Caco-2 (cell line): ENCODE data around the gene SLC9C1. TPM values are rescaled to one million over a fixed set of nuclear protein-coding genes. Genes with fewer than 3 reads are reported as not detected.
A peak's percentile ranks its signal among the peaks of the same experiment; 100 is the strongest.

Experiments
- BruUV-seq: library from RNA; stranded (reverse); fragments of 400-500 nt; replicated peaks from 2 replicates; lab custom pipeline; 2021; lab: Mats Ljungman, UMichigan
- CTCF ChIA-PET: fragments of 300-600 bp; sonication (Branson Sonifier 250); formaldehyde crosslinking; loops from one replicate; lab custom pipeline; 2022; ENCODE audit warnings: antibody characterized with exemption; lab: Charles Lee
- POLR2A ChIA-PET: fragments of 300-600 bp; sonication (Branson Sonifier 250); formaldehyde crosslinking; loops from one replicate; lab custom pipeline; 2022; ENCODE audit warnings: antibody characterized with exemption; lab: Charles Lee
- DNase-seq, 2 experiments: peaks; one replicate each; pipeline versions ENCODE4 v3.0.0 to v3.0.0-alpha.2; 2020 to 2022
- H3K27me3 ChIP-seq: replicated peaks from 2 replicates; pipeline ENCODE4 v1.6.0; 2011; ENCODE audit warnings: low read length; ENCODE audit not compliant: control insufficient read depth, insufficient read depth
- H3K36me3 ChIP-seq: 2 replicates; pipeline ENCODE4 v1.5.1; 2011; ENCODE audit warnings: low read length; ENCODE audit not compliant: control insufficient read depth, insufficient read depth
- H3K4me1 ChIP-seq: fragments of 250-450 bp; sonication (Bioruptor Pico); 2 replicates; pipeline ENCODE4 v1.5.1; 2020; ENCODE audit warnings: mild to moderate bottlenecking
- H3K4me3 ChIP-seq: 2 replicates; pipeline ENCODE4 v1.5.1; 2011; ENCODE audit warnings: low read depth, mild to moderate bottlenecking, control low read depth, low read length
- H3K9me3 ChIP-seq: fragments of 250-450 bp; sonication (Bioruptor Pico); 2 replicates; pipeline ENCODE4 v1.5.1; 2020; ENCODE audit warnings: mild to moderate bottlenecking, moderate library complexity
- H3K27ac Mint-ChIP-seq: one replicate; pipeline ENCODE4 v1.8.0; 2022; ENCODE audit warnings: mixed read lengths; ENCODE audit not compliant: unreplicated experiment
- H3K27me3 Mint-ChIP-seq: one replicate; pipeline ENCODE4 v1.8.0; 2022; ENCODE audit warnings: mixed read lengths; ENCODE audit not compliant: insufficient read depth, unreplicated experiment
- H3K36me3 Mint-ChIP-seq: one replicate; pipeline ENCODE4 v1.8.0; 2022; ENCODE audit warnings: mild to moderate bottlenecking, mixed read lengths; ENCODE audit not compliant: insufficient read depth, unreplicated experiment
- H3K4me1 Mint-ChIP-seq: one replicate; pipeline ENCODE4 v1.8.0; 2022; ENCODE audit warnings: low read depth, mixed read lengths; ENCODE audit not compliant: unreplicated experiment
- H3K4me3 Mint-ChIP-seq: one replicate; pipeline ENCODE4 v1.8.0; 2022; ENCODE audit warnings: mild to moderate bottlenecking, moderate library complexity, mixed read lengths; ENCODE audit not compliant: unreplicated experiment
- H3K9me3 Mint-ChIP-seq: one replicate; pipeline ENCODE4 v1.8.0; 2022; ENCODE audit warnings: mixed read lengths; ENCODE audit not compliant: unreplicated experiment
- intact Hi-C: fragments of 100-400 bp; cut with micrococcal nuclease; formaldehyde crosslinking; loops from one replicate; pipeline ENCODE4 v1.10.0; 2022; ENCODE audit not compliant: unreplicated experiment
- total RNA-seq: library from RNA; stranded (reverse); gene quantifications from 2 replicates; pipeline ENCODE4 v1.2.3, GENCODE V29; 2022
- TF ChIP-seq, protein P1 (sequence below), 2 experiments: fragments of 200-600 bp in 1 of 2; IDR thresholded peaks; 1 replicate in 1 of 2; 2 replicates in 1 of 2; pipeline versions ENCODE4 v1.5.1 to v1.8.0; 2011 to 2022; ENCODE audit warnings: antibody characterized with exemption in 1 of 2, control low read depth in 1 of 2, inconsistent platforms in 1 of 2, low read depth in 1 of 2, low read length in 1 of 2, mild to moderate bottlenecking in 1 of 2, moderate library complexity in 1 of 2; ENCODE audit not compliant: insufficient read depth in 1 of 2, severe bottlenecking in 1 of 2, unreplicated experiment in 1 of 2

The SLC9C1 gene
- total RNA-seq, 1 experiment from 2014 or later: not detected

DNA sequence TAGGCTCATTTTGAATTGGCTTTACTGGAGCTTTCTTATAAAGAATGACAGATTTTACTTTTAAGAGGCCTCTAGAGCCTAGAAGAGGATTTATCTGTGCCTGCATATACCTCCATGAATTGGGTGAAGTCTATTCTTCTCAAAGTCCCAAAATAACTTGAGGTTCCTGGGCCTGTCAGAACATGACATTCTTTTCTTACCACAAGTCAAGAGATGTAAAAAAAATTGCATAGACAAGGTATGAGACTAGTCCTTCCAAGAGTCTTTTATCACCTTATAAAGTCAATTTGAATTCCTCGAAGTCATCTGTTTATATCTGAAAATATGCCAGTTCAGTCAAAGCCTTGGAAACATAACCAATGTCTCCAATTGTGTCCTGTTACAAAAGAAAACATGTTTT is 21.8 kb upstream of the SLC9C1 start:
- Histone ChIP-seq H3K9me3 (no peaks in the 10 kb centered on the region), H3K4me1 (peaks cover 18% of the 10 kb centered on the region), H3K27me3 (no peaks in the 10 kb centered on the region), H3K4me3 (no peak overlapping the region), H3K36me3 (no peaks in the 10 kb centered on the region)
- ChIA-PET POLR2A (no interaction called here), CTCF (no interaction called here)
- no TSS peak for BruUV-seq
- Mint-ChIP-seq H3K36me3 (no peaks in the 10 kb centered on the region), H3K27me3 (no peaks in the 10 kb centered on the region), H3K4me1 (peaks cover 16% of the 10 kb centered on the region), H3K27ac (no peak overlapping the region), H3K9me3 (no peaks in the 10 kb centered on the region), H3K4me3 (no peak overlapping the region)
- TF ChIP-seq, protein P1, sequence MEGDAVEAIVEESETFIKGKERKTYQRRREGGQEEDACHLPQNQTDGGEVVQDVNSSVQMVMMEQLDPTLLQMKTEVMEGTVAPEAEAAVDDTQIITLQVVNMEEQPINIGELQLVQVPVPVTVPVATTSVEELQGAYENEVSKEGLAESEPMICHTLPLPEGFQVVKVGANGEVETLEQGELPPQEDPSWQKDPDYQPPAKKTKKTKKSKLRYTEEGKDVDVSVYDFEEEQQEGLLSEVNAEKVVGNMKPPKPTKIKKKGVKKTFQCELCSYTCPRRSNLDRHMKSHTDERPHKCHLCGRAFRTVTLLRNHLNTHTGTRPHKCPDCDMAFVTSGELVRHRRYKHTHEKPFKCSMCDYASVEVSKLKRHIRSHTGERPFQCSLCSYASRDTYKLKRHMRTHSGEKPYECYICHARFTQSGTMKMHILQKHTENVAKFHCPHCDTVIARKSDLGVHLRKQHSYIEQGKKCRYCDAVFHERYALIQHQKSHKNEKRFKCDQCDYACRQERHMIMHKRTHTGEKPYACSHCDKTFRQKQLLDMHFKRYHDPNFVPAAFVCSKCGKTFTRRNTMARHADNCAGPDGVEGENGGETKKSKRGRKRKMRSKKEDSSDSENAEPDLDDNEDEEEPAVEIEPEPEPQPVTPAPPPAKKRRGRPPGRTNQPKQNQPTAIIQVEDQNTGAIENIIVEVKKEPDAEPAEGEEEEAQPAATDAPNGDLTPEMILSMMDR (IDR thresholded peaks at IDR 0.05; ENCODE audit: insufficient read depth in 1 of 2, low read depth in 1 of 2, low read length in 1 of 2, severe bottlenecking in 1 of 2, unreplicated experiment in 1 of 2): no peak
- intact Hi-C loops: no loop called here
- no peak for DNase-seq

DNA sequence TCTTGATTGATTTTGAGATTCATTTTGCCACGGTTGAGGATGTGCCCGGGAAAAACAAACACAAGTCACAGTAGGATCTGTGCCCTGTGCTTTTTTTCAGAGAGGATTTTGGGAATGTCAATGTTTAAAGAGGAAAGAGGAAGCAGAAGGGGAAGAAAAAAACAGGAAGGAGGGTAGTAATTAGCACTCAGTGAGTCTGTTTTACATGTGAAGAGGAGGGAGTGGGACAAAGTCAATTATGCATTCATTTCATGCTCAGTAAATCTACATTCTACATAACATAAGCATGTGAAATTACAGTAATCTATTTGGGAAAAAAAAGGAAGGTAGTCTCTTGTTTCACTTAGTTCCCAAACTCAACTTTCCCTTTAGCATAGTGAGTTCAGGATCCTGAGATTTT is 20.6 kb upstream of the SLC9C1 start:
- TF ChIP-seq, protein P1 (IDR thresholded peaks at IDR 0.05; ENCODE audit: insufficient read depth in 1 of 2, low read depth in 1 of 2, low read length in 1 of 2, severe bottlenecking in 1 of 2, unreplicated experiment in 1 of 2): no peak
- BruUV-seq: no TSS peak
- no peaks in the 10 kb centered on the region for H3K27me3 ChIP-seq
- no peaks in the 10 kb centered on the region for H3K9me3 Mint-ChIP-seq
- ChIA-PET CTCF (no interaction called here), POLR2A (no interaction called here)
- H3K36me3 Mint-ChIP-seq: no peaks in the 10 kb centered on the region
- H3K4me1 Mint-ChIP-seq: peaks cover 9% of the 10 kb centered on the region
- peaks cover 8% of the 10 kb centered on the region; the same call in 1 of the 2 replicates for H3K4me1 ChIP-seq
- no peaks in the 10 kb centered on the region for H3K36me3 ChIP-seq
- intact Hi-C loops: no loop called here
- H3K9me3 ChIP-seq: no peaks in the 10 kb centered on the region
- H3K4me3 ChIP-seq: no peak overlapping the region
- no peak overlapping the region for H3K27ac Mint-ChIP-seq
- no peak for DNase-seq
- H3K27me3 Mint-ChIP-seq: no peaks in the 10 kb centered on the region
- no peak overlapping the region for H3K4me3 Mint-ChIP-seq

DNA sequence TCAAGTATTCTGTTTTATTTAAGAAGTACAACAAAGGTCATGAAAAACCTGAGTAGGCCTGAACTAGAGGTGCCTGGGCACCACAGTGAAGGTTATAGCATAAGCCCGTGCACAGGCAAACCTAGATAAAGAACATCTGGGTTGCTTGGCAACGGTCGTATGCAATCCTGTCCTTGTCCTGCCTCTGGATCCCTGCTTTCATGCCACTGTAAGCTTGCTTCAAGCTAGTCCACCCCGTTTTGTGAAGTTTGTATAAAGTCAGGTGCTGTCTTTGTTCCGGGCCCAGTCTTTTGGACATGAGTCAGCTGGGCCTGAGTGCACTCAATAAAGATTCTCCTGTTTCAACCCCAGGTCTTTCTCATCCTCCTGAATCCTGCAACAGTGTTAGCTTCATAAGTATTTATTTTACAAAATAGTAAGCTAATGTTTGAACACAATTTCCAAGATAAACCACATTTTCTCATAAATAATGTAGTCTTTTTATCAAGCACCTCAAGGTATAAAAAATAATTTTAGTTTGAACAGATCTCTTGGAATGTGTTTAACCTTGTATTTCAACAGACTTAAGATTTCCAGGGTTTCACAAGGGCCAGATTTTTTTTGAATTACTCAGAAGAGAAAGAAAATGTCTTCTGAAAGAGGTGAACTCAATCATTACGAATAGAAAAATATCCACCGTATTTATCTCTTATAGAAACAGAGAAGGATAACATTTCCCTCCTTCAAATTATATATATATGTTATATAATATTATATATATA is 14.3 kb upstream of the SLC9C1 start:
- no TSS peak for BruUV-seq
- Histone ChIP-seq H3K9me3 (no peaks in the 10 kb centered on the region), H3K36me3 (no peaks in the 10 kb centered on the region), H3K27me3 (no peaks in the 10 kb centered on the region), H3K4me1 (peaks cover 10% of the 10 kb centered on the region), H3K4me3 (no peak overlapping the region)
- intact Hi-C loops: no loop called here
- peak in 1 of 2 experiments; percentile 56 for DNase-seq
- ChIA-PET POLR2A (interaction anchor here (2.1 kb wide), 1 partner anchor 14 kb away, joined by 7 read pairs; no protein-coding TSS in a partner anchor), CTCF (interaction anchor here (1.3 kb wide), 1 partner anchor 15 kb away, joined by 8 read pairs; the partner anchor contains the start of gene SLC9C1)
- Mint-ChIP-seq H3K9me3 (no peaks in the 10 kb centered on the region), H3K27me3 (no peaks in the 10 kb centered on the region), H3K4me1 (peaks cover 16% of the 10 kb centered on the region), H3K27ac (no peak overlapping the region), H3K36me3 (no peaks in the 10 kb centered on the region), H3K4me3 (no peak overlapping the region)
- TF ChIP-seq, protein P1 (IDR thresholded peaks at IDR 0.05; ENCODE audit: insufficient read depth in 1 of 2, low read depth in 1 of 2, low read length in 1 of 2, severe bottlenecking in 1 of 2, unreplicated experiment in 1 of 2): no peak
